ENCODE results near the gene ELP5.
A peak's percentile ranks its signal among the peaks of the same experiment; 100 is the strongest.

ELP5 gene

DNA sequence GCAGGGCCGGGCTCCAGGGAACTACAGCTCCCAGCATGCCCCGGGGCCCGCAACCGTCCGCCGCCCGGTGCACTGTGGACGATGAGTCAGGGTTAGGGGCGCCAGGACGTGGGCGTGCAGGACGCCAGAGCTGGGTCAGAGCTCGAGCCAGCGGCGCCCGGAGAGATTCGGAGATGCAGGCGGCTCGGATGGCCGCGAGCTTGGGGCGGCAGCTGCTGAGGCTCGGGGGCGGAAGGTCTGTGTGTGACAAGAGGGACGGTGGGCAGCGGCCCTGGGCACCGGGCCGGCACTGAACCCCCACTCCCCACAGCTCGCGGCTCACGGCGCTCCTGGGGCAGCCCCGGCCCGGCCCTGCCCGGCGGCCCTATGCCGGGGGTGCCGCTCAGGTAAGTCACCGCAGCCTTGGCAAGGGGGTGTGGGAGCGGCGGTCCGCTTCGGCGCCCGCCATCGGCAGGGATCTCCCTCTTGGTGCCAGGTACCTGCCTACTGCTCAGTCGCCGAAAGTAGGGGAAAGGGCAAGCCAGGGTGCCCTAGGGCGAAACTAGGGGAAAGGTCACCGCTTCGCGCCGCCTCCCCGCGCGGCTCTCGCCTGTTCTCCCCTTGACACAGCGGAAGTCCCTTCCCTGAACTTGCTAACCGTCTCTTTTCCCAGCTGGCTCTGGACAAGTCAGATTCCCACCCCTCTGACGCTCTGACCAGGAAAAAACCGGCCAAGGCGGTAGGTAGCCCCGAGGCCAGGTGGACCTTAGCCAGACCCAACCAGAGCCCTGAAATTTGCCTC is 32.0 kb upstream of the ELP5 start, which contains the start of the genes ACADVL and DLG4:
ACADVL (plus strand) TSS at position 127 of the 781 bp plus-strand sequence; CDS start at position 174, 47 bp downstream.
DLG4 (minus strand) TSS at position 25 of the 781 bp plus-strand sequence.
- H3K4me3 ChIP-seq (replicated peaks; ENCODE audit: low read depth, low read length) = peak within 1 kb of the TSS; percentile 83
- DNase-seq (ENCODE audit: extremely low read depth, low read depth) = peak; percentile 54
- TF ChIP-seq, protein P1, sequence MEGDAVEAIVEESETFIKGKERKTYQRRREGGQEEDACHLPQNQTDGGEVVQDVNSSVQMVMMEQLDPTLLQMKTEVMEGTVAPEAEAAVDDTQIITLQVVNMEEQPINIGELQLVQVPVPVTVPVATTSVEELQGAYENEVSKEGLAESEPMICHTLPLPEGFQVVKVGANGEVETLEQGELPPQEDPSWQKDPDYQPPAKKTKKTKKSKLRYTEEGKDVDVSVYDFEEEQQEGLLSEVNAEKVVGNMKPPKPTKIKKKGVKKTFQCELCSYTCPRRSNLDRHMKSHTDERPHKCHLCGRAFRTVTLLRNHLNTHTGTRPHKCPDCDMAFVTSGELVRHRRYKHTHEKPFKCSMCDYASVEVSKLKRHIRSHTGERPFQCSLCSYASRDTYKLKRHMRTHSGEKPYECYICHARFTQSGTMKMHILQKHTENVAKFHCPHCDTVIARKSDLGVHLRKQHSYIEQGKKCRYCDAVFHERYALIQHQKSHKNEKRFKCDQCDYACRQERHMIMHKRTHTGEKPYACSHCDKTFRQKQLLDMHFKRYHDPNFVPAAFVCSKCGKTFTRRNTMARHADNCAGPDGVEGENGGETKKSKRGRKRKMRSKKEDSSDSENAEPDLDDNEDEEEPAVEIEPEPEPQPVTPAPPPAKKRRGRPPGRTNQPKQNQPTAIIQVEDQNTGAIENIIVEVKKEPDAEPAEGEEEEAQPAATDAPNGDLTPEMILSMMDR (IDR thresholded peaks at IDR 0.05; ENCODE audit: low read depth, low read length, missing control alignments) = no peak

DNA sequence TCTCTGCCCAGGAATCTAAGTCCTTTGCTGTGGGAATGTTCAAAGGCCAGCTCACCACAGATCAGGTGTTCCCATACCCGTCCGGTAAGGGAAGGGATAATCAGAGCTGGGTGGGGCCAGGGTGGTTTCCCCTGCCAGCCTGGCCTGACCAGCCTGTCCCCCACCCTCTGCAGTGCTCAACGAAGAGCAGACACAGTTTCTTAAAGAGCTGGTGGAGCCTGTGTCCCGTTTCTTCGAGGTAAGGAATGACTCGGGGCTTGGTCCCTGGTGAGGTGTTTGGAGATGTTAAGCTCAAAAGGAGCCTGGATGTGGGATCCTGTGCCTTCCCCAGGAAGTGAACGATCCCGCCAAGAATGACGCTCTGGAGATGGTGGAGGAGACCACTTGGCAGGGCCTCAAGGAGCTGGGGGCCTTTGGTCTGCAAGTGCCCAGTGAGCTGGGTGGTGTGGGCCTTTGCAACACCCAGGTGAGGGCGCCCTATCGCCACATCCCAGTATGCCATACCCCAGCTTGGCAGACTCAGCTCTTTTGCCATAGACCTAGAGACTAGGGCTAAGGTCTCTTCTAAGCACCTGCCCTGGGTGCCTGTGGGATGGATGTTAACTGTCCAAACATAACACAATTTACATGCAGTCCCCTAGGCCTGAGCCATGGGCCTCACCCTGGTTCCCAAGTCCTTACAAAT is 31.3 kb upstream of the ELP5 start:
- TF ChIP-seq, protein P1 (IDR thresholded peaks at IDR 0.05; ENCODE audit: low read depth, low read length, missing control alignments) = peak; percentile 49
- peak overlapping the region; percentile 83 for H3K4me3 ChIP-seq (replicated peaks; ENCODE audit: low read depth, low read length)
- DNase-seq (ENCODE audit: extremely low read depth, low read depth) = no peak

DNA sequence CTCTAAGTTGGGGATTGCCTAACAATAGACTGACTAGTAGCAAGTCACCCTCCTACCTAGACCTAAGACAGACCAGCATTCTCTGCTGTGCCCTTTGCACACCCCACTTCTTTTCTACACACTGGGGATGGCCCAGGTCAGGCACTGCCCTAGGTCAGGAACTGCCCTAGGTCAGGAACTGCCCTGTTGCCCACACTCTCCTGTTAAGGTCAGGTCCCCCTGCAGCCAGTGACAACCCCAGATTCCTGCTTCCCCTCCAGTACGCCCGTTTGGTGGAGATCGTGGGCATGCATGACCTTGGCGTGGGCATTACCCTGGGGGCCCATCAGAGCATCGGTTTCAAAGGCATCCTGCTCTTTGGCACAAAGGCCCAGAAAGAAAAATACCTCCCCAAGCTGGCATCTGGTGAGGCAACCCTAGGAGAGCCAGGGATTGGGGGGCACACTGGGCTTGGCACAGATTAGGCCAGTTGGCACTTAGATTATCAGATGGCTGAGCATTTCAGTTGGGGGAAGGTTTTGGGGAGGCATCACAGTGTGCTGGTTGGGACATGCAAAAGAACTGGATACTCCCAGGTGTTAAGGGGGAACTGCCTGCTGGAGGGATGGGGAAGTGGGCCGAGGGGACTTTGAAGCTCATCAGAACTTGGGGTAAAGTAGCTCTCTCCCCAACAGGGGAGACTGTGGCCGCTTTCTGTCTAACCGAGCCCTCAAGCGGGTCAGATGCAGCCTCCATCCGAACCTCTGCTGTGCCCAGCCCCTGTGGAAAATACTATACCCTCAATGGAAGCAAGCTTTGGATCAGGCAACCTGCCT is 30.5 kb upstream of the ELP5 start:
- TF ChIP-seq, protein P1 (IDR thresholded peaks at IDR 0.05; ENCODE audit: low read depth, low read length, missing control alignments) = no peak
- no peak for DNase-seq (ENCODE audit: extremely low read depth, low read depth)
- H3K4me3 ChIP-seq (replicated peaks; ENCODE audit: low read depth, low read length) = peak overlapping the region; percentile 83

DNA sequence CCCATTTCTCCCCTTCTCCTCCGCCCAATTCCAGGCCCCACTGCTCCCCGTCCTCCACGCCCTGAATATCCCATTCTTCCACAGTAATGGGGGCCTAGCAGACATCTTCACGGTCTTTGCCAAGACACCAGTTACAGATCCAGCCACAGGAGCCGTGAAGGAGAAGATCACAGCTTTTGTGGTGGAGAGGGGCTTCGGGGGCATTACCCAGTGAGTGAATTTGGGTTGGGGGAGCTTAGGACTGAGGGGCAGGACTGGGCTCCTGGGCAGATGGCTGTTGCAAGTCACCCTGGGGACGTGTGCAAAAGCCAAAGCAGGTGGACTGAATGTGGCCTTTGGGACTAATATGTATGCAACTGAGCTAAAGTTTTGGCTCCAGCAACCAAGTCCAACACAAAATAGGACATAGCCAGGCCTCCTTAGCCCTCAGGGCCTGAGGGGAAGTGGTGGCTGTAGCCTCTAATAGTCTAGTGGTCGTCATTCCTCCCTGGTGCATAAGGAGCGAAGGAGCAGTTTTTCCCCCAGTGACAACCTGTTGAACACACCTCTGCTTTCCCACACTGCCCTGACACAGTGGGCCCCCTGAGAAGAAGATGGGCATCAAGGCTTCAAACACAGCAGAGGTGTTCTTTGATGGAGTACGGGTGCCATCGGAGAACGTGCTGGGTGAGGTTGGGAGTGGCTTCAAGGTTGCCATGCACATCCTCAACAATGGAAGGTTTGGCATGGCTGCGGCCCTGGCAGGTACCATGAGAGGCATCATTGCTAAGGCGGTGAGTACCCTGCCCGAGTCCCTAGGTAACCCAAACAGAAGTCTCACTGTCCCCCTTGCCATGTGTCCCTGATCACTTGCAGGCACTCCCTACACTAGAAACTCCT is 29.7 kb upstream of the ELP5 start:
- TF ChIP-seq, protein P1 (IDR thresholded peaks at IDR 0.05; ENCODE audit: low read depth, low read length, missing control alignments) = no peak
- DNase-seq (ENCODE audit: extremely low read depth, low read depth) = no peak
- H3K4me3 ChIP-seq (replicated peaks; ENCODE audit: low read depth, low read length) = no peak overlapping the region

DNA sequence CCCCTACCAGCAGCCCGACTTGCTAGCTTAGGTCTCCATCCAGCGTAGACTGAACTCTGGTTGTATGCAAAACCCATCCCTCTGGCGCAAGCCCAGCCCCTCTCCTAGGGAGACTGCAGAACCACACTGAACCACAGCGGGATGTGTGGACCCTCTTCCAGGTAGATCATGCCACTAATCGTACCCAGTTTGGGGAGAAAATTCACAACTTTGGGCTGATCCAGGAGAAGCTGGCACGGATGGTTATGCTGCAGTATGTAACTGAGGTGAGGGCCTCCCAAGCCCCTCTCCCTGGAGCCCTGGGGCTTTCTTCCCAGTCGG is 29.1 kb upstream of the ELP5 start:
- TF ChIP-seq, protein P1 (IDR thresholded peaks at IDR 0.05; ENCODE audit: low read depth, low read length, missing control alignments) = no peak
- DNase-seq (ENCODE audit: extremely low read depth, low read depth) = no peak
- H3K4me3 ChIP-seq (replicated peaks; ENCODE audit: low read depth, low read length) = no peak overlapping the region

DNA sequence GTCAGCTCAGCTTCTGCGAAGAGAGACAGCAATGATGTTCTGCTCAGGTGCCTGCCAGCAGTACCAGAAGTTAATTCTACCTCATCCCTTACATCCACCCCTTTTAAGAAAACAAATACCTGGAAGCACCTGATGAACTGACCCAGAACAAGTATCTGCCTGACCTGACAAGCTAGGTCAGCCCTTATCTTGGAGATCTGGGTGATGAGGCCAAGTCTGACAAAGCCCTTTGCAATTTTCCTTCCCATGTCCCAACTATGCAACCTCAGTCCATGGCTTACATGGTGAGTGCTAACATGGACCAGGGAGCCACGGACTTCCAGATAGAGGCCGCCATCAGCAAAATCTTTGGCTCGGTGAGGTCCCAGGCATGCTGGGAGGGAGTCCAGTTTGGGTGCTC is 28.6 kb upstream of the ELP5 start:
- DNase-seq (ENCODE audit: extremely low read depth, low read depth) = no peak
- no peak overlapping the region for H3K4me3 ChIP-seq (replicated peaks; ENCODE audit: low read depth, low read length)
- TF ChIP-seq, protein P1 (IDR thresholded peaks at IDR 0.05; ENCODE audit: low read depth, low read length, missing control alignments) = no peak
